PFSK-1 (cell line): ENCODE results near the gene TBC1D22A.

Experiments used
- FOXP2 ChIP-seq: optimal IDR thresholded peaks from 2 replicates; pipeline ENCODE3; 2011; ENCODE audit warnings: borderline replicate concordance, control low read depth, inconsistent platforms; ENCODE audit not compliant: insufficient read depth; ENCODE audit errors: extremely low read length, extremely low read depth
- POLR2AphosphoS5 ChIP-seq: IDR thresholded peaks from 2 replicates; pipeline ENCODE4 v1.6.1; 2012; ENCODE audit warnings: low read depth, mild to moderate bottlenecking, control low read depth, low read length, moderate library complexity
- REST ChIP-seq, 2 experiments: IDR thresholded peaks; 2 replicates each; pipeline versions ENCODE4 v1.6.1 to v1.8.0; 2011 to 2012; ENCODE audit warnings: low read depth in 2 of 2, low read length in 2 of 2, control low read depth in 1 of 2, inconsistent platforms in 1 of 2, mild to moderate bottlenecking in 1 of 2, moderate library complexity in 1 of 2; ENCODE audit not compliant: insufficient read depth in 1 of 2
- TAF1 ChIP-seq: IDR thresholded peaks from 2 replicates; pipeline ENCODE4 v1.6.1; 2012; ENCODE audit warnings: low read length, control low read depth, borderline replicate concordance; ENCODE audit not compliant: insufficient read depth

- TF ChIP-seq POLR2AphosphoS5 (no peak), FOXP2 (no peak), REST (IDR thresholded peaks at IDR 0.05; ENCODE audit: insufficient read depth in 1 of 2, low read depth in 2 of 2, low read length in 2 of 2) (no peak), TAF1 (no peak)
Measured at GRCh38 chr22:47152236-47152635, 389.8 kb downstream of the TBC1D22A start.
